A673 (cell line): ENCODE data around the gene C5orf58. TPM values are rescaled to one million over a fixed set of nuclear protein-coding genes. Genes with fewer than 3 reads are reported as not detected.

Source experiments
- Bru-seq: library from RNA; stranded (reverse); fragments of 400-500 nt; gene quantifications from one replicate; lab custom pipeline; 2021; lab: Mats Ljungman, UMichigan
- BruChase-seq, 2 experiments: library from RNA; stranded (reverse); fragments of 400-500 nt; gene quantifications; one replicate each; lab custom pipeline; 2021; lab: Mats Ljungman, UMichigan
- BruUV-seq: library from RNA; stranded (reverse); fragments of 400-500 nt; replicated peaks from 2 replicates; lab custom pipeline; 2021; lab: Mats Ljungman, UMichigan
- CTCF ChIA-PET: fragments of 300-600 bp; sonication (Branson Sonifier 250); formaldehyde crosslinking; loops from one replicate; lab custom pipeline; 2022; ENCODE audit warnings: antibody characterized with exemption; lab: Charles Lee
- POLR2A ChIA-PET: fragments of 300-600 bp; sonication (Branson Sonifier 250); formaldehyde crosslinking; loops from one replicate; lab custom pipeline; 2022; ENCODE audit warnings: antibody characterized with exemption; ENCODE audit not compliant: low non-redundant PET; lab: Charles Lee
- DNase-seq: peaks from one replicate; pipeline ENCODE4 v3.0.0-alpha.2; 2015; ENCODE audit warnings: low spot score
- H3K27ac ChIP-seq: fragments of 200-600 bp; sonication (generic); 2 replicates; pipeline ENCODE4 v1.5.1; 2016; ENCODE audit warnings: mixed run types, low read depth, mild to moderate bottlenecking, mixed read lengths, antibody characterized with exemption, low read length; ENCODE audit not compliant: poor library complexity, severe bottlenecking
- H3K27me3 ChIP-seq: fragments of 200-600 bp; sonication (generic); replicated peaks from 2 replicates; pipeline ENCODE4 v1.6.1; 2017; ENCODE audit warnings: mixed run types, low read depth, mild to moderate bottlenecking, mixed read lengths, antibody characterized with exemption, low read length; ENCODE audit not compliant: insufficient read depth, poor library complexity
- H3K36me3 ChIP-seq: fragments of 200-600 bp; sonication (generic); 2 replicates; pipeline ENCODE4 v1.6.1; 2016; ENCODE audit warnings: mixed run types, mild to moderate bottlenecking, mixed read lengths, antibody characterized with exemption, low read length; ENCODE audit not compliant: insufficient read depth, poor library complexity, severe bottlenecking
- H3K4me1 ChIP-seq: fragments of 200-600 bp; sonication (generic); 2 replicates; pipeline ENCODE4 v1.6.1; 2017; ENCODE audit warnings: mixed run types, mild to moderate bottlenecking, mixed read lengths, antibody characterized with exemption, low read length; ENCODE audit not compliant: insufficient read depth, poor library complexity, severe bottlenecking
- H3K4me3 ChIP-seq: fragments of 200-600 bp; sonication (generic); 2 replicates; pipeline ENCODE4 v1.5.1; 2016; ENCODE audit warnings: low read depth, mixed run types, mild to moderate bottlenecking, mixed read lengths, low read length; ENCODE audit not compliant: poor library complexity, severe bottlenecking
- H3K9me3 ChIP-seq: fragments of 200-600 bp; sonication (generic); 2 replicates; pipeline ENCODE4 v1.6.1; 2016; ENCODE audit warnings: mixed run types, low read depth, mild to moderate bottlenecking, mixed read lengths, antibody characterized with exemption, low read length; ENCODE audit not compliant: poor library complexity, severe bottlenecking
- CTCF ChIP-seq: fragments of 300-800, 200-600 bp; sonication (generic); conservative IDR thresholded peaks from 2 replicates; pipeline ENCODE4 v1.5.1; 2017; ENCODE audit warnings: low read depth, mild to moderate bottlenecking, antibody characterized with exemption, low read length, moderate library complexity, mixed read lengths
- EZH2 ChIP-seq: fragments of 200-600 bp; sonication (generic); IDR thresholded peaks from 2 replicates; pipeline ENCODE4 v1.6.1; 2017; ENCODE audit warnings: borderline replicate concordance, low read depth, mild to moderate bottlenecking, mixed read lengths, antibody characterized with exemption, low read length; ENCODE audit not compliant: poor library complexity, severe bottlenecking
- intact Hi-C: fragments of 100-400 bp; cut with micrococcal nuclease; formaldehyde crosslinking; loops from one replicate; pipeline ENCODE4 v1.10.0; 2022; ENCODE audit not compliant: unreplicated experiment
- long read RNA-seq: library from polyadenylated mRNA; stranded (forward); transcript quantifications from one replicate; pipeline ENCODE4 v2.0.0, GENCODE V29; 2022
- total RNA-seq: library from RNA; stranded (reverse); gene quantifications from 2 replicates; pipeline ENCODE4 v1.2.3, GENCODE V29; 2021

Gene C5orf58
- total RNA-seq, result not detected in 2 replicates
- Bru-seq, nascent RNA, result not detected
- BruChase-seq, experiment 1, labeled RNA remaining after a 2-hour chase, result percentile 2 among the genes with signal in this experiment
- BruChase-seq, experiment 2, labeled RNA remaining after a 6-hour chase, result not detected
- long read RNA-seq, result 0 reads

- H3K9me3 ChIP-seq, result no peaks in the 10 kb centered on the region
- CTCF ChIA-PET, result no interaction called here
- no TSS peak for BruUV-seq
- no peaks in the 10 kb centered on the region for H3K4me1 ChIP-seq
- POLR2A ChIA-PET, result no interaction called here
- no peak for DNase-seq
- no peak within 1 kb of the TSS for H3K4me3 ChIP-seq
- H3K27me3 ChIP-seq, result peaks cover 1% of the 10 kb centered on the region
- intact Hi-C loops, result no loop called here
- no peak within 1 kb of the TSS for H3K27ac ChIP-seq
- TF ChIP-seq EZH2 (no peak), CTCF (no peak)
- H3K36me3 ChIP-seq, result no peaks in the 10 kb centered on the region
Measured at GRCh38 chr5:170232786-170233185, at the start of gene C5orf58. TSS of gene C5orf58 (plus strand) at chr5:170232985. CDS start at chr5:170234977, 1,992 bp downstream.

GRCh38 chr5:170183816-170184687 lies 48.7 kb upstream of the C5orf58 start:
- no peaks in the 10 kb centered on the region for H3K27me3 ChIP-seq
- H3K9me3 ChIP-seq, result no peaks in the 10 kb centered on the region
- no peaks in the 10 kb centered on the region for H3K4me1 ChIP-seq
- intact Hi-C loops, result loop anchor here (1.0 to 10.0 kb wide), 2 partner anchors 84 to 1509 kb away; no protein-coding TSS in a partner anchor
- no peaks in the 10 kb centered on the region for H3K36me3 ChIP-seq
- POLR2A ChIA-PET, result no interaction called here
- CTCF ChIA-PET, result interaction anchor here (0.6 to 1.7 kb wide), 4 partner anchors 12 to 482 kb away, joined by 3 to 7 read pairs (median 4); no protein-coding TSS in a partner anchor
- H3K27ac ChIP-seq, result no peak overlapping the region
- no TSS peak for BruUV-seq
- TF ChIP-seq EZH2, result no peak
- peak; percentile 84 for TF ChIP-seq CTCF
- peak; percentile 66 for DNase-seq
- H3K4me3 ChIP-seq, result no peak overlapping the region

- BruUV-seq, result no TSS peak
- ChIA-PET POLR2A (no interaction called here), CTCF (interaction anchor here (1.1 to 1.7 kb wide), 3 partner anchors 13 to 483 kb away, joined by 3 to 7 read pairs (median 6); no protein-coding TSS in a partner anchor)
- Histone ChIP-seq H3K27ac (no peak overlapping the region), H3K4me1 (no peaks in the 10 kb centered on the region), H3K27me3 (no peaks in the 10 kb centered on the region), H3K9me3 (no peaks in the 10 kb centered on the region), H3K36me3 (no peaks in the 10 kb centered on the region), H3K4me3 (no peak overlapping the region)
- intact Hi-C loops, result loop anchor here (1.0 to 10.0 kb wide), 2 partner anchors 84 to 1510 kb away; no protein-coding TSS in a partner anchor
- no peak for TF ChIP-seq CTCF
- TF ChIP-seq EZH2, result no peak
- DNase-seq, result no peak
Measured at GRCh38 chr5:170184737-170185136, 48.0 kb upstream of the C5orf58 start.
